ENCODE results near the gene SEMA5B. TPM values are rescaled to one million over a fixed set of nuclear protein-coding genes. Genes with fewer than 3 reads are reported as not detected.

The SEMA5B gene
- total and polyA plus RNA-seq, 2 donors (not counting 3 experiments of a cell fraction or from before 2014, with no cell fraction given): 0.07 TPM; not detected in 1

DNA sequence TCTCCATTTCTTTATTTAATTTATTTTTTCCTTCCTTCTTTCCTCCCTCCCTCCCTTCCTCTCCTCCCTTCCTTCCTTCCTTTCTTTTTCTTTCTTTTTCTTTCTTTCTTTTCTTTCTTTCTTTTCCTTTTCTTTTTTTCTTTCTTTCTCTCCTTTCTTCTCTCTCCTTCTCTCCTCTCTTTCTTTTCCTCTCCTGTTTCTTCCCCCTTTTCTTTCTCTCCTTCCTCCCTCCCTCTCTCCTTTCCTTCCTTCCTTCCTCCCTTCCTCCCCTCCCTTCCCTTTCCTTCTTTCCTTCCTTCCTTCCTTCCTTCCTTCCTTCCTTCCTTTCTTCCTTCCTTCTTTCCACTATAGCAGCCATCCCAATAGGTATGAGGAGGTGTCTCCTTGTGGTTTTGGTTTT, 32.5 kb upstream of the SEMA5B start:
- Histone ChIP-seq H3K9me1 (replicated peaks; ENCODE audit: control insufficient read depth, extremely low read depth, insufficient read depth, low read length) (no peaks in the 10 kb centered on the region), H3K27ac (ENCODE audit: insufficient read depth, low read depth, low read length) (no peak overlapping the region), H3K27me3 (ENCODE audit: control insufficient read depth in 2 of 2, insufficient read depth in 2 of 2, low read length in 2 of 2) (peaks cover 2 to 6% of the 10 kb centered on the region in 2 experiments), H4K20me1 (replicated peaks; ENCODE audit: control insufficient read depth, extremely low read depth, insufficient read depth, low read length) (no peaks in the 10 kb centered on the region), H3K4me2 (ENCODE audit: insufficient read depth, low read length) (no peak overlapping the region), H3K4me1 (ENCODE audit: control insufficient read depth, extremely low read depth, insufficient read depth, low read length) (peaks cover 8% of the 10 kb centered on the region), H3K9ac (replicated peaks; ENCODE audit: extremely low read depth, insufficient read depth, low read length) (no peak overlapping the region), H3K79me2 (ENCODE audit: control insufficient read depth, insufficient read depth, low read length) (no peaks in the 10 kb centered on the region), H3K9me3 (replicated peaks; ENCODE audit: control insufficient read depth, insufficient read depth, low read length) (no peaks in the 10 kb centered on the region), H3K4me3 (replicated peaks in 1 of 3; ENCODE audit: insufficient read depth in 1 of 3, low read depth in 1 of 3, low read length in 3 of 3) (no peak overlapping the region), H2AFZ (ENCODE audit: low read depth, low read length) (no peak overlapping the region), H3K36me3 (ENCODE audit: control insufficient read depth in 2 of 2, extremely low read depth in 1 of 2, insufficient read depth in 2 of 2, low read length in 2 of 2) (no peaks in the 10 kb centered on the region)
- intact Hi-C loops (cut with micrococcal nuclease) (no loop called here), dilution Hi-C loops (cut with MboI; ENCODE audit: extremely low pct_ligation_motif_present, low sequenced_read_pairs) (no loop called here)
- TF ChIP-seq MYC (IDR thresholded peaks at IDR 0.05; ENCODE audit: low read depth, low read length): no peak
- TF ChIP-seq POLR2A (IDR thresholded peaks at IDR 0.05; ENCODE audit: low read depth, low read length): no peak
- TF ChIP-seq, protein P1, sequence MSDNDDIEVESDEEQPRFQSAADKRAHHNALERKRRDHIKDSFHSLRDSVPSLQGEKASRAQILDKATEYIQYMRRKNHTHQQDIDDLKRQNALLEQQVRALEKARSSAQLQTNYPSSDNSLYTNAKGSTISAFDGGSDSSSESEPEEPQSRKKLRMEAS (IDR thresholded peaks at IDR 0.05; ENCODE audit: insufficient read depth, insufficient read length): no peak
- TF ChIP-seq FOS (IDR thresholded peaks at IDR 0.05; ENCODE audit: borderline replicate concordance, insufficient read depth, low read length): no peak
- no peak for TF ChIP-seq POLR2AphosphoS5 (IDR thresholded peaks at IDR 0.05; ENCODE audit: insufficient read depth, low read depth, low read length)
- no peak for TF ChIP-seq EZH2 (IDR thresholded peaks at IDR 0.05; ENCODE audit: borderline replicate concordance, low read depth, low read length, severe bottlenecking)
- TF ChIP-seq GATA2 (IDR thresholded peaks at IDR 0.05; ENCODE audit: insufficient read depth, insufficient read length, low read depth, low read length): no peak
- TF ChIP-seq JUN (IDR thresholded peaks at IDR 0.05; ENCODE audit: borderline replicate concordance, insufficient read depth, insufficient read length, low read depth): no peak
- TF ChIP-seq, protein P2, sequence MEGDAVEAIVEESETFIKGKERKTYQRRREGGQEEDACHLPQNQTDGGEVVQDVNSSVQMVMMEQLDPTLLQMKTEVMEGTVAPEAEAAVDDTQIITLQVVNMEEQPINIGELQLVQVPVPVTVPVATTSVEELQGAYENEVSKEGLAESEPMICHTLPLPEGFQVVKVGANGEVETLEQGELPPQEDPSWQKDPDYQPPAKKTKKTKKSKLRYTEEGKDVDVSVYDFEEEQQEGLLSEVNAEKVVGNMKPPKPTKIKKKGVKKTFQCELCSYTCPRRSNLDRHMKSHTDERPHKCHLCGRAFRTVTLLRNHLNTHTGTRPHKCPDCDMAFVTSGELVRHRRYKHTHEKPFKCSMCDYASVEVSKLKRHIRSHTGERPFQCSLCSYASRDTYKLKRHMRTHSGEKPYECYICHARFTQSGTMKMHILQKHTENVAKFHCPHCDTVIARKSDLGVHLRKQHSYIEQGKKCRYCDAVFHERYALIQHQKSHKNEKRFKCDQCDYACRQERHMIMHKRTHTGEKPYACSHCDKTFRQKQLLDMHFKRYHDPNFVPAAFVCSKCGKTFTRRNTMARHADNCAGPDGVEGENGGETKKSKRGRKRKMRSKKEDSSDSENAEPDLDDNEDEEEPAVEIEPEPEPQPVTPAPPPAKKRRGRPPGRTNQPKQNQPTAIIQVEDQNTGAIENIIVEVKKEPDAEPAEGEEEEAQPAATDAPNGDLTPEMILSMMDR (IDR thresholded peaks at IDR 0.05; ENCODE audit: extremely low read depth in 1 of 2, insufficient read depth in 1 of 2, low read depth in 1 of 2, low read length in 2 of 2): no peak
- FAIRE-seq: no peak
- ChIA-PET POLR2A (no interaction called here), CTCF (interaction anchor here (1.2 kb wide), 1 partner anchor 16 kb away, joined by 3 read pairs; no protein-coding TSS in a partner anchor)
- no peak for DNase-seq (ENCODE audit: low read depth, low spot score)
- BruUV-seq (replicated peaks): no TSS peak

Measured in endothelial cell of umbilical vein (primary cell).